ENCODE results near the gene CDH15. TPM values are rescaled to one million over a fixed set of nuclear protein-coding genes. Genes with fewer than 3 reads are reported as not detected.

Gene CDH15
- total RNA-seq, 3 donors from 2014 or later (not counting 1 experiment from before 2014, with no cell fraction given): 0.20 TPM; not detected in 2

GRCh38 chr16:89146211-89147005 is 25.1 kb upstream of the CDH15 start:
- TF ChIP-seq, protein P1, sequence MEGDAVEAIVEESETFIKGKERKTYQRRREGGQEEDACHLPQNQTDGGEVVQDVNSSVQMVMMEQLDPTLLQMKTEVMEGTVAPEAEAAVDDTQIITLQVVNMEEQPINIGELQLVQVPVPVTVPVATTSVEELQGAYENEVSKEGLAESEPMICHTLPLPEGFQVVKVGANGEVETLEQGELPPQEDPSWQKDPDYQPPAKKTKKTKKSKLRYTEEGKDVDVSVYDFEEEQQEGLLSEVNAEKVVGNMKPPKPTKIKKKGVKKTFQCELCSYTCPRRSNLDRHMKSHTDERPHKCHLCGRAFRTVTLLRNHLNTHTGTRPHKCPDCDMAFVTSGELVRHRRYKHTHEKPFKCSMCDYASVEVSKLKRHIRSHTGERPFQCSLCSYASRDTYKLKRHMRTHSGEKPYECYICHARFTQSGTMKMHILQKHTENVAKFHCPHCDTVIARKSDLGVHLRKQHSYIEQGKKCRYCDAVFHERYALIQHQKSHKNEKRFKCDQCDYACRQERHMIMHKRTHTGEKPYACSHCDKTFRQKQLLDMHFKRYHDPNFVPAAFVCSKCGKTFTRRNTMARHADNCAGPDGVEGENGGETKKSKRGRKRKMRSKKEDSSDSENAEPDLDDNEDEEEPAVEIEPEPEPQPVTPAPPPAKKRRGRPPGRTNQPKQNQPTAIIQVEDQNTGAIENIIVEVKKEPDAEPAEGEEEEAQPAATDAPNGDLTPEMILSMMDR (IDR thresholded peaks at IDR 0.05): no peak
- intact Hi-C loops (cut with micrococcal nuclease): no loop called here
- WGBS (ENCODE audit: insufficient coverage): 96% methylated on average over 21 of the region's 21 CpGs

GRCh38 chr16:89147085-89147817 is 24.3 kb upstream of the CDH15 start:
- ATAC-seq: no peak
- Mint-ChIP-seq H3K36me3 (no peaks in the 10 kb centered on the region), H3K4me1 (no peaks in the 10 kb centered on the region), H3K4me3 (no peak overlapping the region), H3K27ac (peak overlapping the region in 1 of 2 donors; percentile 47), H3K9me3 (no peaks in the 10 kb centered on the region), H3K27me3 (ENCODE audit: low read depth in 2 of 2) (no peaks in the 10 kb centered on the region)
- no peak for DNase-seq
- Histone ChIP-seq H3K4me3 (ENCODE audit: low read length) (no peak overlapping the region), H3K27me3 (ENCODE audit: control insufficient read depth, insufficient read depth, low read length) (no peaks in the 10 kb centered on the region), H3K4me1 (ENCODE audit: control insufficient read depth, insufficient read depth, low read length) (no peaks in the 10 kb centered on the region), H3K36me3 (ENCODE audit: control insufficient read depth, insufficient read depth, low read length) (peaks cover 22% of the 10 kb centered on the region), H3K9me3 (ENCODE audit: control insufficient read depth, insufficient read depth, low read length) (peaks cover 3% of the 10 kb centered on the region), H3K27ac (ENCODE audit: low read length) (no peak overlapping the region)
- intact Hi-C loops (cut with micrococcal nuclease): no loop called here
- 88% methylated on average over 7 of the region's 11 CpGs for WGBS (ENCODE audit: insufficient coverage)
- TF ChIP-seq, protein P1 (IDR thresholded peaks at IDR 0.05): no peak

More at GRCh38 chr16:89146211-89147005, 25.1 kb upstream of the CDH15 start:
- Histone ChIP-seq H3K27ac (ENCODE audit: low read length) (no peak overlapping the region), H3K9me3 (ENCODE audit: control insufficient read depth, insufficient read depth, low read length) (peaks cover 3% of the 10 kb centered on the region), H3K4me1 (ENCODE audit: control insufficient read depth, insufficient read depth, low read length) (no peaks in the 10 kb centered on the region), H3K27me3 (ENCODE audit: control insufficient read depth, insufficient read depth, low read length) (no peaks in the 10 kb centered on the region), H3K36me3 (ENCODE audit: control insufficient read depth, insufficient read depth, low read length) (peaks cover 24% of the 10 kb centered on the region), H3K4me3 (ENCODE audit: low read length) (no peak overlapping the region)
- Mint-ChIP-seq H3K9me3 (no peaks in the 10 kb centered on the region), H3K36me3 (no peaks in the 10 kb centered on the region), H3K4me1 (no peaks in the 10 kb centered on the region), H3K27me3 (ENCODE audit: low read depth in 2 of 2) (no peaks in the 10 kb centered on the region), H3K4me3 (no peak overlapping the region), H3K27ac (no peak overlapping the region)
- no peak for ATAC-seq
- DNase-seq: no peak

GRCh38 chr16:89149386-89149785 is 22.2 kb upstream of the CDH15 start:
- Mint-ChIP-seq H3K4me1 (no peaks in the 10 kb centered on the region), H3K9me3 (no peaks in the 10 kb centered on the region), H3K36me3 (no peaks in the 10 kb centered on the region), H3K4me3 (no peak overlapping the region), H3K27ac (peak overlapping the region in 1 of 2 donors; percentile 4), H3K27me3 (ENCODE audit: low read depth in 2 of 2) (no peaks in the 10 kb centered on the region)
- H3K4me1 ChIP-seq (ENCODE audit: control insufficient read depth, insufficient read depth, low read length): no peaks in the 10 kb centered on the region
- peaks cover 20% of the 10 kb centered on the region for H3K36me3 ChIP-seq (ENCODE audit: control insufficient read depth, insufficient read depth, low read length)
- intact Hi-C loops (cut with micrococcal nuclease): no loop called here
- DNase-seq (no peak), ATAC-seq (no peak)
- H3K4me3 ChIP-seq (ENCODE audit: low read length): no peak overlapping the region
- H3K27ac ChIP-seq (ENCODE audit: low read length): no peak overlapping the region
- H3K9me3 ChIP-seq (ENCODE audit: control insufficient read depth, insufficient read depth, low read length): peaks cover 3% of the 10 kb centered on the region
- WGBS (ENCODE audit: insufficient coverage): over 99% methylated on average over 9 of the region's 9 CpGs
- H3K27me3 ChIP-seq (ENCODE audit: control insufficient read depth, insufficient read depth, low read length): no peaks in the 10 kb centered on the region
- TF ChIP-seq, protein P1 (IDR thresholded peaks at IDR 0.05): no peak
